Measurements from ENCODE around the gene IL34. TPM values are rescaled to one million over a fixed set of nuclear protein-coding genes. Genes with fewer than 3 reads are reported as not detected.

IL34 gene
- total RNA-seq, 6 donors from 2014 or later: 3.0 to 32.1 (median 14.8) TPM

GRCh38 chr16:70661534-70661917, 15.2 kb downstream of the IL34 start:
- Histone ChIP-seq H3K27me3 (no peaks in the 10 kb centered on the region), H3K27ac (no peak overlapping the region), H3K4me3 (no peak overlapping the region), H3K9me3 (no peaks in the 10 kb centered on the region), H3K36me3 (peaks cover 24 to 51% (median 38%) of the 10 kb centered on the region in 4 donors), H3K4me1 (no peaks in the 10 kb centered on the region)
- 75 to 82% methylated on average over 17 of the region's 17 CpGs for WGBS, 2 donors
- DNase-seq (no peak), ATAC-seq (ENCODE audit: low FRiP score in 2 of 2) (no peak)
- TF ChIP-seq POLR2A (IDR thresholded peaks at IDR 0.05): no peak

GRCh38 chr16:70661918-70662641, 15.7 kb downstream of the IL34 start:
- no peak for ATAC-seq (ENCODE audit: low FRiP score in 2 of 2)
- 88 to 93% methylated on average over 15 to 17 of the region's 21 CpGs for WGBS, 2 donors
- no peaks in the 10 kb centered on the region for H3K27me3 ChIP-seq

GRCh38 chr16:70662991-70663523, 16.7 kb downstream of the IL34 start:
- DNase-seq (peak in 1 of 2 donors; percentile 69), ATAC-seq (ENCODE audit: low FRiP score in 2 of 2) (no peak)
- 71 to 94% methylated on average over 5 to 8 of the region's 13 CpGs for WGBS, 2 donors
- Histone ChIP-seq H3K4me3 (no peak overlapping the region), H3K36me3 (peaks cover 26 to 63% (median 41%) of the 10 kb centered on the region in 4 donors), H3K27ac (no peak overlapping the region), H3K27me3 (no peaks in the 10 kb centered on the region), H3K4me1 (no peaks in the 10 kb centered on the region), H3K9me3 (no peaks in the 10 kb centered on the region)
- no peak for TF ChIP-seq POLR2A (IDR thresholded peaks at IDR 0.05)
- no peak for TF ChIP-seq CTCF (IDR thresholded peaks at IDR 0.05)
- TF ChIP-seq POLR2AphosphoS5 (IDR thresholded peaks at IDR 0.05): no peak
- TF ChIP-seq EP300 (IDR thresholded peaks at IDR 0.05): no peak

More at GRCh38 chr16:70661918-70662641, 15.7 kb downstream of the IL34 start:
- Histone ChIP-seq H3K27ac (no peak overlapping the region), H3K36me3 (peaks cover 26 to 57% (median 40%) of the 10 kb centered on the region in 4 donors), H3K4me3 (no peak overlapping the region), H3K4me1 (no peaks in the 10 kb centered on the region), H3K9me3 (no peaks in the 10 kb centered on the region)
- no peak for DNase-seq
- TF ChIP-seq POLR2AphosphoS5 (IDR thresholded peaks at IDR 0.05) (no peak), EP300 (IDR thresholded peaks at IDR 0.05) (no peak), POLR2A (IDR thresholded peaks at IDR 0.05) (no peak), CTCF (IDR thresholded peaks at IDR 0.05) (no peak)

- peak in 1 of 2 donors; percentile 81 for DNase-seq
- Histone ChIP-seq H3K36me3 (peaks cover 26 to 69% (median 44%) of the 10 kb centered on the region in 4 donors), H3K27ac (no peak overlapping the region)
These were observed 17.4 kb downstream of the IL34 start for GRCh38 chr16:70663524-70664324.

More at GRCh38 chr16:70663524-70664324, 17.4 kb downstream of the IL34 start:
- no peak overlapping the region for H3K4me3 ChIP-seq
- TF ChIP-seq CTCF (IDR thresholded peaks at IDR 0.05) (no peak), POLR2A (IDR thresholded peaks at IDR 0.05) (no peak), POLR2AphosphoS5 (IDR thresholded peaks at IDR 0.05) (no peak), EP300 (IDR thresholded peaks at IDR 0.05) (no peak)
- H3K4me1 ChIP-seq: no peaks in the 10 kb centered on the region
- 90 to 97% methylated on average over 26 to 45 of the region's 56 CpGs for WGBS, 2 donors
- H3K9me3 ChIP-seq: no peaks in the 10 kb centered on the region
- ATAC-seq (ENCODE audit: low FRiP score in 2 of 2): no peak
- no peaks in the 10 kb centered on the region for H3K27me3 ChIP-seq

Measured in upper lobe of left lung (tissue), 6 donors.